ENCODE data around the gene DIP2B.
A peak's percentile ranks its signal among the peaks of the same experiment; 100 is the strongest.

DIP2B gene

DNA sequence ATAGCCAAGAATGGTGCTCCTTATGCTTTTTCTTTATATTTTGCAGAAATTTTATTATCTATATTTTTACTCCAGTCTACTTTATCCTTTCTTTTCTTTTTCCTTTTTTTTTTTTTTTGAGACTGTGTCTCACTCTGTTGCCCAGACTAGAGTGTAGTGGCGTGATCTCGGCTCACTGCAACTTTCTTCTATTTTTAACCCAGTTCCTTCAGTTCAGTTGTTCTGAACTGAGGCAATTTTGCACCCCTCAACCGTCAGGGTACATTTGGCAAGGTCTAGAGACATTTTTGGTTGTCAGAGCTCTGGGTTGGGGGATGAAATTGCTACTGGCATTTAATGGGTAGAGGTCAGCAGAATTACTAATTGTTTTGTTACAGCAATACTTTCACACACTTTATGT, 75.7 kb downstream of the DIP2B start:
- no peak overlapping the region for H3K27ac ChIP-seq
- TF ChIP-seq, protein P1, sequence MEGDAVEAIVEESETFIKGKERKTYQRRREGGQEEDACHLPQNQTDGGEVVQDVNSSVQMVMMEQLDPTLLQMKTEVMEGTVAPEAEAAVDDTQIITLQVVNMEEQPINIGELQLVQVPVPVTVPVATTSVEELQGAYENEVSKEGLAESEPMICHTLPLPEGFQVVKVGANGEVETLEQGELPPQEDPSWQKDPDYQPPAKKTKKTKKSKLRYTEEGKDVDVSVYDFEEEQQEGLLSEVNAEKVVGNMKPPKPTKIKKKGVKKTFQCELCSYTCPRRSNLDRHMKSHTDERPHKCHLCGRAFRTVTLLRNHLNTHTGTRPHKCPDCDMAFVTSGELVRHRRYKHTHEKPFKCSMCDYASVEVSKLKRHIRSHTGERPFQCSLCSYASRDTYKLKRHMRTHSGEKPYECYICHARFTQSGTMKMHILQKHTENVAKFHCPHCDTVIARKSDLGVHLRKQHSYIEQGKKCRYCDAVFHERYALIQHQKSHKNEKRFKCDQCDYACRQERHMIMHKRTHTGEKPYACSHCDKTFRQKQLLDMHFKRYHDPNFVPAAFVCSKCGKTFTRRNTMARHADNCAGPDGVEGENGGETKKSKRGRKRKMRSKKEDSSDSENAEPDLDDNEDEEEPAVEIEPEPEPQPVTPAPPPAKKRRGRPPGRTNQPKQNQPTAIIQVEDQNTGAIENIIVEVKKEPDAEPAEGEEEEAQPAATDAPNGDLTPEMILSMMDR (IDR thresholded peaks at IDR 0.05) = no peak

DNA sequence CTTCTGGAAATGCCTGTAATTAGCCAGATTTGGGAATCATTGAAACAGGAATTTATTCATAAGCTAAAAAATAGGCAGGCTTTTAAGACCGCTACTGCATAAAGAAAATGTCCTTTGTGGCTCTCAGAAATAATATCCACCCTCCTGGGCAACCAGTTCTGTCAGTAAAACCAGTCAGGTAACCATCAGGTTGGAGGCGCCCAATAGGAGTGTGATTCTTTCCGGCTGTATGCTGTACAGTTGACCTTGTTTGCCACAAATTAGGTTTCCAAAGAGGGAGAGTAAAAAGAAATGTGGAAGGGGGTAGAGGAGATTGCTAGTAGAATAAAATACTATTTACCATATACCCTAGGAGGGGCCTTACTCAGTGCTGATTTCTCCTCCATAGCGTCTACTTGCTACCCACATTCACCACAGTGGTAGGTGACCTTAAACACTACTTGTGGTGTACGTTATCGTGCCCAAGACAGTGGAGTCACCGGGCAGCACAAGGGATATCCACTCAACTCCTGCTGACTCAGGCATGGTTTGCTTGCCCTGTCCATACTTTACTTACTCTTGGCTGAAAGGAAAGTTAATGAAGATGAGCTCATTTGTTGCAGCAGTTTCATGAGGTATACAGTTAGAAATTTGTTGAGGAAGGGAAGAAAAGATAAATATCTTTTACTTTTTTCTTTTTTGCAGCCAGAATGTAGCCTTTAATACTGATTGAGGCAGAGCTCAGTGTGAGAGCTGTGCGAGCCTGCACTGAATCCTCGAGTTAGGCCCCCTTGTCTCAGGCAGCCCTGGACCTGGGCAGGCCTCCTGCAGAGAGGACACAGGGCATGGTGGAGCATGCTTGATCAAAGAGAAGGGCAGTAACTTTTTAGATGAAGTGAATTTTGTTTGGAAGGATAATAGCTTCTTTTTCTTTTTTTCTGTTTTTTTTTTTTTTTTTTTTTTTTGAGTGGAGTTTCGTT, 76.7 kb downstream of the DIP2B start:
- Histone ChIP-seq H3K4me3 (ENCODE audit: low read depth in 1 of 2, low read length in 1 of 2) (no peak overlapping the region), H3K27ac (peak overlapping the region; percentile 9), H3K9me3 (no peaks in the 10 kb centered on the region), H3K27me3 (no peaks in the 10 kb centered on the region), H3K4me1 (ENCODE audit: control insufficient read depth in 1 of 2, insufficient read depth in 1 of 2, low read depth in 1 of 2, low read length in 1 of 2) (peaks cover 0 to 4% of the 10 kb centered on the region in 2 experiments), H3K36me3 (peaks cover 4% of the 10 kb centered on the region)
- TF ChIP-seq, protein P1 (IDR thresholded peaks at IDR 0.05) = no peak

More for the DNA sequence above, 75.7 kb downstream of the DIP2B start:
- Histone ChIP-seq H3K4me1 (ENCODE audit: control insufficient read depth in 1 of 2, insufficient read depth in 1 of 2, low read depth in 1 of 2, low read length in 1 of 2) (peaks cover 0 to 4% of the 10 kb centered on the region in 2 experiments), H3K4me3 (ENCODE audit: low read depth in 1 of 2, low read length in 1 of 2) (no peak overlapping the region), H3K27me3 (no peaks in the 10 kb centered on the region), H3K9me3 (no peaks in the 10 kb centered on the region), H3K36me3 (peaks cover 4% of the 10 kb centered on the region)

DNA sequence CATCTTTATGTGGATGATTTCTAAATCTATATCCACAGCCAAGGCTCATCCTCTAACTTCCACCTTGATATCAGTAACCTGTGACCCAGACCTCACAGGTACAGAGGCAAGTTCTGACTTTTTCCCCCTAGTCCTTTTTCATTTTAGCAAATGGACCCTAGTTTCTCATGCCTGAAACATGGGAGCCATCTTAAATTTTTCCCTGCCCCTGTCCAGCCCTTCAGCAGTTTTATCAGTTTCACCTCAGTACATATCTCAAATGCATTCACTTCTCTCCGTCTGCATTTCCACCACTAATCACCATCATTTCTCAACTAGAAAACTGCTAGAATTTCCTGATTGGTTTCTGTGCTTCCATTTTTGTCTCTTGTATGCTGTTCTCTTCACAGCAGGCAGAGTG, 79.3 kb downstream of the DIP2B start:
- Histone ChIP-seq H3K4me1 (ENCODE audit: control insufficient read depth in 1 of 2, insufficient read depth in 1 of 2, low read depth in 1 of 2, low read length in 1 of 2) (peaks cover 0 to 4% of the 10 kb centered on the region in 2 experiments), H3K4me3 (ENCODE audit: low read depth in 1 of 2, low read length in 1 of 2) (no peak overlapping the region), H3K27me3 (no peaks in the 10 kb centered on the region), H3K27ac (no peak overlapping the region), H3K9me3 (no peaks in the 10 kb centered on the region), H3K36me3 (peaks cover 4% of the 10 kb centered on the region)
- TF ChIP-seq, protein P1 (IDR thresholded peaks at IDR 0.05) = no peak

DNA sequence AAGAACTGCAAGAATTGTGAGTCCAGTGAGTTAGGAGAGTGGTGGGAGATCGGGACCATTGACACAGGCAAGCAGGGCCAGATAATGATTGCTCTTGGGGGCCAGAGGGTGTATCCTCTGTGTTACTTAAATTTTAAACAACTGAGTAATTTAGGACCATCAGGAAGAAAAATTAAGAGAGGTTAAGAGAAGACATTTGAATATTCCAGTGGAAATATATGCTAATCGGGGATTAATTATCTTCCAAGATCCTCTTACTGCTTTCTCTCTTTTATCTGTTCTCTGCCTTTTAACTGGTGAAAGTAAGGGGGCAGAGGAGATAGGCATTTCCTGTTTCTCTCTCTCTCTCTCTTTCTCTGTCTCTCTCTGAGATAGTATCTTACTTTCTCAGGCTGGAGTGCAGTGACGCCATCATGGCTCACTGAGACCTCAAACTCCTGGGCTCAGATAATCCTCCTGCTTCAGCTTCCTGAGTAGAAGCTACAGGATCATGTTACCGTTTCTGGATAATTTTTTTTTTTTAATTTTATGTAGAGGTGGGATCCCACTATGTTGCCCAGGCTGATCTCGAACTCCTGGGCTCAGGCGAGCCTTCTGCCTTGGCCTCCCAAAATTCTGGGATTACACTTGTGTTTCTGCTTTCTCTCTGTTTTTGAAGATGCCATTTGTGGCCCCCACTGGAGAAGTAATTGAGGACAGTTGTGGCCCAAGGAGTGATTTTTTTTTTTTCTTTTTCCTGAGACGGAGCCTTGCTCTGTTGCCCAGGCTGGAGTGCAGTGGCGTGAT, 85.1 kb downstream of the DIP2B start:
- Histone ChIP-seq H3K9me3 (no peaks in the 10 kb centered on the region), H3K4me1 (ENCODE audit: control insufficient read depth in 1 of 2, insufficient read depth in 1 of 2, low read depth in 1 of 2, low read length in 1 of 2) (no peaks in the 10 kb centered on the region), H3K4me3 (ENCODE audit: low read depth in 1 of 2, low read length in 1 of 2) (no peak overlapping the region), H3K27me3 (no peaks in the 10 kb centered on the region), H3K36me3 (no peaks in the 10 kb centered on the region), H3K27ac (peak overlapping the region; percentile 18)
- TF ChIP-seq, protein P1 (IDR thresholded peaks at IDR 0.05) = no peak

DNA sequence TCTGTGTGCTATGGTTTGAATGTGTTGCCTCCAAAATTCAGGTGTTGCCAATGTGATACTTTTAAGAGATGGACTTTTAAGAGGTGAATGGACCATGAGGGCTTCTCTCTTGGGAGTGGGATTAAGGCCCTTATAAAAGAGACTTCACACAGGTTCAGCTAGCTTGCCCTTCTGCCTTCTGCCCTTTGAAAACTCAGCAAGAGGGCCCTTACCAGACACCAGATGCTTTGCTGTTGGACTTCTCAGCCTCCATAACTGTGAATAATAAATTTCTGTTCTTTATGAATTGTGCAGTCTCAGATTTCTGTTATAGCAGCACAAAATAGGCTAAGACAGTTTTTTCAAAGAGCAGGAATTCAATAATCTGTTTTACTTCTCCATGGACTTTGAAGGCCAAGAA, 86.1 kb downstream of the DIP2B start:
- no peaks in the 10 kb centered on the region for H3K9me3 ChIP-seq
- H3K4me3 ChIP-seq (ENCODE audit: low read depth in 1 of 2, low read length in 1 of 2) = no peak overlapping the region
- no peaks in the 10 kb centered on the region for H3K36me3 ChIP-seq
- H3K27me3 ChIP-seq = no peaks in the 10 kb centered on the region
- H3K27ac ChIP-seq = no peak overlapping the region
- TF ChIP-seq, protein P1 (IDR thresholded peaks at IDR 0.05) = no peak
- H3K4me1 ChIP-seq (ENCODE audit: control insufficient read depth in 1 of 2, insufficient read depth in 1 of 2, low read depth in 1 of 2, low read length in 1 of 2) = no peaks in the 10 kb centered on the region

Data from neutrophil (primary cell).